GM10248 (cell line): ENCODE results near the gene CHST13.

Experiments used
- CTCF ChIA-PET: fragments of 300-600 bp; sonication (Branson Sonifier 250); formaldehyde crosslinking; extraction: SDS; loops from one replicate; lab custom pipeline; 2021; ENCODE audit warnings: antibody characterized with exemption; lab: Yijun Ruan, JAX
- POLR2A ChIA-PET: fragments of 350-650 bp; sonication (Branson Sonifier 250); formaldehyde crosslinking; extraction: SDS; loops from one replicate; lab custom pipeline; 2020; ENCODE audit warnings: antibody characterized with exemption; lab: Yijun Ruan, JAX
- DNase-seq: peaks from one replicate; pipeline ENCODE4 v3.0.0; 2012; ENCODE audit errors: extremely low spot score
- CTCF ChIP-seq: IDR thresholded peaks from 2 replicates; pipeline ENCODE4 v1.5.1; 2012; ENCODE audit warnings: mild to moderate bottlenecking, low read depth; ENCODE audit errors: extremely low read depth, missing control alignments, control extremely low read depth

CHST13 gene

GRCh38 chr3:126542340-126543241, 18.6 kb downstream of the CHST13 start:
- ChIA-PET POLR2A (no interaction called here), CTCF (no interaction called here)

GRCh38 chr3:126543457-126544061, 19.6 kb downstream of the CHST13 start:
- ChIA-PET CTCF (no interaction called here), POLR2A (no interaction called here)
- no peak for DNase-seq
- TF ChIP-seq CTCF = no peak

More at GRCh38 chr3:126542340-126543241, 18.6 kb downstream of the CHST13 start:
- no peak for DNase-seq
- TF ChIP-seq CTCF = no peak

- ChIA-PET POLR2A (no interaction called here), CTCF (interaction anchor here (1.1 kb wide), 1 partner anchor 22 kb away, joined by 3 read pairs; no protein-coding TSS in a partner anchor)
- no peak for TF ChIP-seq CTCF
- DNase-seq = no peak
Measured at GRCh38 chr3:126544596-126545281, 20.8 kb downstream of the CHST13 start.

- no peak for DNase-seq
- CTCF ChIA-PET = interaction anchor here (1.0 kb wide), 1 partner anchor 24 kb away, joined by 4 read pairs; no protein-coding TSS in a partner anchor
Measured at GRCh38 chr3:126545544-126545943, 21.6 kb downstream of the CHST13 start.

GRCh38 chr3:126546013-126546412, 22.1 kb downstream of the CHST13 start:
- CTCF ChIA-PET = interaction anchor here (1.0 kb wide), 1 partner anchor 24 kb away, joined by 4 read pairs; no protein-coding TSS in a partner anchor
- no peak for TF ChIP-seq CTCF
- DNase-seq = no peak
- POLR2A ChIA-PET = no interaction called here

More at GRCh38 chr3:126545544-126545943, 21.6 kb downstream of the CHST13 start:
- POLR2A ChIA-PET = no interaction called here
- TF ChIP-seq CTCF = no peak
